Measurements from ENCODE around the gene SNW1. TPM values are rescaled to one million over a fixed set of nuclear protein-coding genes. Genes with fewer than 3 reads are reported as not detected.

SNW1 gene
- total RNA-seq, 1 experiment from 2014 or later = 92.1 TPM

DNA sequence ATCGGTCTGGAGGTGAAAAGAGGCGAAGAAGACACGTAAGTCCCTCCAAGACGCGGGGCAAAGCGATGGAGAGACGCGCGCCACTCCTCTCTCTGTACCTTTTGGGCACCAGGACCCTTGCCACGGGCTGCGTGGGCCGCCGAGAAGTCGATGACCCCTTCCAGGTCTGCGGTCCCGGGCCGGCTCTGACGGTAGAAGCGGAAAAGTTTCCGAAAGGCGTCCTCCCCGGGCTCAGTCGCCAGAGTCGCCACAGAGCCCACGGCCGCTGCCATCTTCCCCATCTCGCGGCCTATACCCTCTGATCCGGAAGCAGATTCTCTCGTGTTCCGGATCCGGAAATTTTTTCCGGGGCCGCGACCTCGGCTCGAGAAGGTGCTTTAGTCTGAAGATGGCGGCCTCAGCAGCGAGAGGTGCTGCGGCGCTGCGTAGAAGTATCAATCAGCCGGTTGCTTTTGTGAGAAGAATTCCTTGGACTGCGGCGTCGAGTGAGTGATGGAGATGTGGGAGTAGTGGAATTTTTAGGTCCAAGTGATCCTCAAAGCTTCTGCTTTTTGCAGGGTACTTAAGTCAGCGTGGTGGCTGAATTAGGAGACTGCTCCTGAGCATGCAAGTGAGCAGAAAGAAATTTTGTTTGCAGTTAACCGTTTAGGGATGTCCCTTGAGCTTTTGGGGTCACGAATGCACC lies 53.1 kb downstream of the SNW1 start, which contains the start of the genes ALKBH1 and SLIRP (continued):
- TF ChIP-seq GABPB1 (CRISPR knock-in tag; IDR thresholded peaks at IDR 0.05) (peak; percentile 79; the same call in 1 of the 2 replicates), ESRRA (CRISPR knock-in tag; IDR thresholded peaks at IDR 0.05; ENCODE audit: borderline replicate concordance) (0 out of 2 replicates have a peak, but pooled peaks have one; percentile 44), ZNF232 (CRISPR knock-in tag; IDR thresholded peaks at IDR 0.05) (0 out of 2 replicates have a peak, but pooled peaks have one; percentile 35), FOXP1 (CRISPR knock-in tag; IDR thresholded peaks at IDR 0.05; ENCODE audit: borderline replicate concordance) (peak; percentile 50; the same call in 1 of the 2 replicates), ZNF317 (CRISPR knock-in tag; IDR thresholded peaks at IDR 0.05; ENCODE audit: borderline replicate concordance, low read depth) (no peak), MYBL2 (CRISPR knock-in tag; IDR thresholded peaks at IDR 0.05) (peak; percentile 57; the same call in 1 of the 2 replicates), FOXK1 (CRISPR knock-in tag; IDR thresholded peaks at IDR 0.05) (peak; percentile 81)
- TF ChIP-seq, protein P1, sequence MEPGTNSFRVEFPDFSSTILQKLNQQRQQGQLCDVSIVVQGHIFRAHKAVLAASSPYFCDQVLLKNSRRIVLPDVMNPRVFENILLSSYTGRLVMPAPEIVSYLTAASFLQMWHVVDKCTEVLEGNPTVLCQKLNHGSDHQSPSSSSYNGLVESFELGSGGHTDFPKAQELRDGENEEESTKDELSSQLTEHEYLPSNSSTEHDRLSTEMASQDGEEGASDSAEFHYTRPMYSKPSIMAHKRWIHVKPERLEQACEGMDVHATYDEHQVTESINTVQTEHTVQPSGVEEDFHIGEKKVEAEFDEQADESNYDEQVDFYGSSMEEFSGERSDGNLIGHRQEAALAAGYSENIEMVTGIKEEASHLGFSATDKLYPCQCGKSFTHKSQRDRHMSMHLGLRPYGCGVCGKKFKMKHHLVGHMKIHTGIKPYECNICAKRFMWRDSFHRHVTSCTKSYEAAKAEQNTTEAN (CRISPR knock-in tag; IDR thresholded peaks at IDR 0.05) = 0 out of 2 replicates have a peak, but pooled peaks have one; percentile 28
- TF ChIP-seq, protein P2, sequence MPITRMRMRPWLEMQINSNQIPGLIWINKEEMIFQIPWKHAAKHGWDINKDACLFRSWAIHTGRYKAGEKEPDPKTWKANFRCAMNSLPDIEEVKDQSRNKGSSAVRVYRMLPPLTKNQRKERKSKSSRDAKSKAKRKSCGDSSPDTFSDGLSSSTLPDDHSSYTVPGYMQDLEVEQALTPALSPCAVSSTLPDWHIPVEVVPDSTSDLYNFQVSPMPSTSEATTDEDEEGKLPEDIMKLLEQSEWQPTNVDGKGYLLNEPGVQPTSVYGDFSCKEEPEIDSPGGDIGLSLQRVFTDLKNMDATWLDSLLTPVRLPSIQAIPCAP (CRISPR knock-in tag; IDR thresholded peaks at IDR 0.05) = no peak
- TF ChIP-seq, protein P3, sequence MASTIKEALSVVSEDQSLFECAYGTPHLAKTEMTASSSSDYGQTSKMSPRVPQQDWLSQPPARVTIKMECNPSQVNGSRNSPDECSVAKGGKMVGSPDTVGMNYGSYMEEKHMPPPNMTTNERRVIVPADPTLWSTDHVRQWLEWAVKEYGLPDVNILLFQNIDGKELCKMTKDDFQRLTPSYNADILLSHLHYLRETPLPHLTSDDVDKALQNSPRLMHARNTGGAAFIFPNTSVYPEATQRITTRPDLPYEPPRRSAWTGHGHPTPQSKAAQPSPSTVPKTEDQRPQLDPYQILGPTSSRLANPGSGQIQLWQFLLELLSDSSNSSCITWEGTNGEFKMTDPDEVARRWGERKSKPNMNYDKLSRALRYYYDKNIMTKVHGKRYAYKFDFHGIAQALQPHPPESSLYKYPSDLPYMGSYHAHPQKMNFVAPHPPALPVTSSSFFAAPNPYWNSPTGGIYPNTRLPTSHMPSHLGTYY (CRISPR knock-in tag; IDR thresholded peaks at IDR 0.05) = no peak

DNA sequence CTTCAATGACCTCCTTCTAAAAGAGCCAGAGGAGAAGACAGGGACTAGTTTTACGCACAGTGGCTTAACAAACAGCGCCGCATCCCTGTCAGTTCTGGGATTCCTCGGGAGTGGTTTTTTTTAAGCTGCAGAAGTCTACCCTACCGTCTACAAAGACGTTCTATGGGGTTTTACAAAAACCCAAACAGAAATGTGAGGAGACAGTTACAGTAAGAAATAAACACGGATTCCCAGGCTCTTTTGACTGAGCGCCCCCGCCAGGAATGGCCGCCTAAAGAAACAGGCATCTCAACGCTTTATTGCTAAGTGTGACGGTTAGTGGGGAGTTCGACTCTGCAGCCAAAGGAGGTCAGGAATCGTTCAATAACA lies 53.6 kb downstream of the SNW1 start:
- ChIA-PET CTCF (no interaction called here), POLR2A (no interaction called here)
- Mint-ChIP-seq H3K4me1 (peaks cover 18% of the 10 kb centered on the region), H3K4me3 (peak overlapping the region; percentile 91), H3K36me3 (peaks cover 35% of the 10 kb centered on the region), H3K9me3 (no peaks in the 10 kb centered on the region), H3K27ac (peak overlapping the region; percentile 88; the same call in 1 of the 2 replicates), H3K27me3 (ENCODE audit: low read depth) (no peaks in the 10 kb centered on the region)
- ATAC-seq (peak; percentile 26), DNase-seq (ENCODE audit: low spot score) (no peak)
- TF ChIP-seq, protein P1 (CRISPR knock-in tag; IDR thresholded peaks at IDR 0.05) = no peak
- TF ChIP-seq, protein P4, sequence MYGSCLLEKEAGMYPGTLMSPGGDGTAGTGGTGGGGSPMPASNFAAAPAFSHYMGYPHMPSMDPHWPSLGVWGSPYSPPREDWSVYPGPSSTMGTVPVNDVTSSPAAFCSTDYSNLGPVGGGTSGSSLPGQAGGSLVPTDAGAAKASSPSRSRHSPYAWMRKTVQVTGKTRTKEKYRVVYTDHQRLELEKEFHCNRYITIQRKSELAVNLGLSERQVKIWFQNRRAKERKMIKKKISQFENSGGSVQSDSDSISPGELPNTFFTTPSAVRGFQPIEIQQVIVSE (CRISPR knock-in tag; IDR thresholded peaks at IDR 0.05; ENCODE audit: borderline replicate concordance) = no peak
- TF ChIP-seq, protein P5, sequence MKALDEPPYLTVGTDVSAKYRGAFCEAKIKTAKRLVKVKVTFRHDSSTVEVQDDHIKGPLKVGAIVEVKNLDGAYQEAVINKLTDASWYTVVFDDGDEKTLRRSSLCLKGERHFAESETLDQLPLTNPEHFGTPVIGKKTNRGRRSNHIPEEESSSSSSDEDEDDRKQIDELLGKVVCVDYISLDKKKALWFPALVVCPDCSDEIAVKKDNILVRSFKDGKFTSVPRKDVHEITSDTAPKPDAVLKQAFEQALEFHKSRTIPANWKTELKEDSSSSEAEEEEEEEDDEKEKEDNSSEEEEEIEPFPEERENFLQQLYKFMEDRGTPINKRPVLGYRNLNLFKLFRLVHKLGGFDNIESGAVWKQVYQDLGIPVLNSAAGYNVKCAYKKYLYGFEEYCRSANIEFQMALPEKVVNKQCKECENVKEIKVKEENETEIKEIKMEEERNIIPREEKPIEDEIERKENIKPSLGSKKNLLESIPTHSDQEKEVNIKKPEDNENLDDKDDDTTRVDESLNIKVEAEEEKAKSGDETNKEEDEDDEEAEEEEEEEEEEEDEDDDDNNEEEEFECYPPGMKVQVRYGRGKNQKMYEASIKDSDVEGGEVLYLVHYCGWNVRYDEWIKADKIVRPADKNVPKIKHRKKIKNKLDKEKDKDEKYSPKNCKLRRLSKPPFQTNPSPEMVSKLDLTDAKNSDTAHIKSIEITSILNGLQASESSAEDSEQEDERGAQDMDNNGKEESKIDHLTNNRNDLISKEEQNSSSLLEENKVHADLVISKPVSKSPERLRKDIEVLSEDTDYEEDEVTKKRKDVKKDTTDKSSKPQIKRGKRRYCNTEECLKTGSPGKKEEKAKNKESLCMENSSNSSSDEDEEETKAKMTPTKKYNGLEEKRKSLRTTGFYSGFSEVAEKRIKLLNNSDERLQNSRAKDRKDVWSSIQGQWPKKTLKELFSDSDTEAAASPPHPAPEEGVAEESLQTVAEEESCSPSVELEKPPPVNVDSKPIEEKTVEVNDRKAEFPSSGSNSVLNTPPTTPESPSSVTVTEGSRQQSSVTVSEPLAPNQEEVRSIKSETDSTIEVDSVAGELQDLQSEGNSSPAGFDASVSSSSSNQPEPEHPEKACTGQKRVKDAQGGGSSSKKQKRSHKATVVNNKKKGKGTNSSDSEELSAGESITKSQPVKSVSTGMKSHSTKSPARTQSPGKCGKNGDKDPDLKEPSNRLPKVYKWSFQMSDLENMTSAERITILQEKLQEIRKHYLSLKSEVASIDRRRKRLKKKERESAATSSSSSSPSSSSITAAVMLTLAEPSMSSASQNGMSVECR (CRISPR knock-in tag; IDR thresholded peaks at IDR 0.05; ENCODE audit: borderline replicate concordance) = peak; percentile 12; the same call in 1 of the 2 replicates
